T1000 (cell line): ENCODE data around the gene CD3E.

Experiments used
- DNase-seq: peaks from one replicate; lab custom pipeline; 2025; ENCODE audit warnings: mixed read lengths; lab: John Stamatoyannopoulos, UW

Gene CD3E

GRCh38 chr11:118328745-118329144, 24.2 kb downstream of the CD3E start:
- DNase-seq = no peak

- DNase-seq = no peak
Measured at GRCh38 chr11:118334745-118335144, 30.2 kb downstream of the CD3E start.

GRCh38 chr11:118338637-118339061, 34.1 kb downstream of the CD3E start:
- no peak for DNase-seq

GRCh38 chr11:118339281-118339961, 34.9 kb downstream of the CD3E start:
- DNase-seq = no peak

- DNase-seq = no peak
Measured at GRCh38 chr11:118340449-118340848, 35.9 kb downstream of the CD3E start.

GRCh38 chr11:118341261-118341660, 36.7 kb downstream of the CD3E start:
- no peak for DNase-seq

- DNase-seq = no peak
Measured at GRCh38 chr11:118341815-118342489, 37.4 kb downstream of the CD3E start.

- no peak for DNase-seq
Measured at GRCh38 chr11:118342503-118343161, 38.1 kb downstream of the CD3E start, which contains the start of gene CD3D. Gene CD3D (minus strand): TSS chr11:118342705. CDS start chr11:118342607, 98 bp downstream.

GRCh38 chr11:118343248-118343647, 38.7 kb downstream of the CD3E start:
- no peak for DNase-seq

- DNase-seq = no peak
Measured at GRCh38 chr11:118343981-118344515, 39.5 kb downstream of the CD3E start, which contains the start of gene CD3G. Gene CD3G (plus strand): TSS chr11:118344344. CDS start chr11:118344424, 80 bp downstream.

GRCh38 chr11:118349475-118349874, 44.9 kb downstream of the CD3E start:
- no peak for DNase-seq

GRCh38 chr11:118353084-118353710, 48.7 kb downstream of the CD3E start:
- no peak for DNase-seq

GRCh38 chr11:118358071-118358470, 53.5 kb downstream of the CD3E start:
- DNase-seq = no peak

GRCh38 chr11:118359295-118359958, 54.9 kb downstream of the CD3E start, which contains the start of gene UBE4A:
Gene UBE4A (plus strand): TSS chr11:118359600. CDS start chr11:118365081, 5,481 bp downstream.
- DNase-seq = peak; percentile 52

GRCh38 chr11:118364956-118365615, 60.6 kb downstream of the CD3E start:
- DNase-seq = no peak
